Bronchial epithelial cell (primary cell): ENCODE data around the gene CFAP46. TPM values are rescaled to one million over a fixed set of nuclear protein-coding genes. Genes with fewer than 3 reads are reported as not detected.

Experiments used
- DNase-seq: peaks from one replicate; pipeline ENCODE4 v3.0.0-alpha.2; 2010; ENCODE audit warnings: low read depth
- FAIRE-seq: peaks from 2 replicates; lab custom pipeline; 2011; peaks lifted over from hg19 to GRCh38; lab: Jason Lieb, UNC
- H3K27me3 ChIP-seq: 2 replicates; pipeline ENCODE4 v1.5.1; 2011; ENCODE audit warnings: low read length; ENCODE audit not compliant: control insufficient read depth, insufficient read depth
- H3K36me3 ChIP-seq: 2 replicates; pipeline ENCODE4 v1.5.1; 2011; ENCODE audit warnings: low read length; ENCODE audit not compliant: control insufficient read depth, insufficient read depth
- H3K4me3 ChIP-seq: 2 replicates; pipeline ENCODE4 v1.5.1; 2011; ENCODE audit warnings: mild to moderate bottlenecking, low read depth, low read length, control low read depth
- total RNA-seq: library from RNA; depleted of rRNA; stranded (reverse); fragments of >200 nt; gene quantifications from 2 replicates; pipeline ENCODE4 v1.2.1, GENCODE V29; 2014
- TF ChIP-seq, protein P1 (sequence below): IDR thresholded peaks from 2 replicates; pipeline ENCODE4 v1.5.1; 2011; ENCODE audit warnings: mild to moderate bottlenecking, moderate library complexity, low read length, control low read depth, inconsistent platforms; ENCODE audit not compliant: insufficient read depth, severe bottlenecking

The CFAP46 gene
- total RNA-seq, 1 donor from 2014 or later, result 0.26 TPM

DNA sequence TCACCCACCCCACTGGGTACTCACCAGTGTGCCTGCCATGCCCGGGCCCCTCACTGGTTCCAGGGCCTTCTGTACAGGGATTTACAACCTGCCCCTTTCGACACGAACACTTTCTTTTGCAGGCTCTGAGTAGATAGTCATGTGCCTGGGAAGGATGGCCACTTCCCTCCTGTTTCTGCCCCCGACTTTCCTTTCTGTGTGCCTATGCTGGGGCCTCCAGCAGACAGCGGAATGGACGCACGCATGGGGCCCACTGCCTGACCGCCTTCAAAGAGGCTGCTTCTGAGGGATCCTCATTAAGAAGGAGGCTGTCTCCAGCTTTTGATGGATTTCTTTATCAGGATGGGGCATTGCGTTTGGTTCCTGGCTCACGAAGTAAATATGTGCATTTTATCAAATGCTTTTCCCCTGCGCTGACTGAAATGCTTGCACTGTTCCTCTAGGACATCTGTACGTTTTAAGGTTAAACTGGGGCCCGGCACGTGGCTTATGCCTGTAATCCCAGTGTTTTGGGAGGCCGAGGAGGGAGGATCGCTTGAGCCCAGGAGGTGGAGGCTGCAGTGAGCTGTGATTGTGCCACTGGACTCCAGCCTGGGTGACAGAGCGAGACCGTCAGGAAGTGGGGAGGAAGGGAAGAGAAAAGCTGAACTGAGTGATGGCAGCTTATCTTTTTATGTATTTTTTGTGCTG is 127.1 kb downstream of the CFAP46 start:
- H3K27me3 ChIP-seq, result no peaks in the 10 kb centered on the region
- FAIRE-seq (no peak), DNase-seq (no peak)
- TF ChIP-seq, protein P1, sequence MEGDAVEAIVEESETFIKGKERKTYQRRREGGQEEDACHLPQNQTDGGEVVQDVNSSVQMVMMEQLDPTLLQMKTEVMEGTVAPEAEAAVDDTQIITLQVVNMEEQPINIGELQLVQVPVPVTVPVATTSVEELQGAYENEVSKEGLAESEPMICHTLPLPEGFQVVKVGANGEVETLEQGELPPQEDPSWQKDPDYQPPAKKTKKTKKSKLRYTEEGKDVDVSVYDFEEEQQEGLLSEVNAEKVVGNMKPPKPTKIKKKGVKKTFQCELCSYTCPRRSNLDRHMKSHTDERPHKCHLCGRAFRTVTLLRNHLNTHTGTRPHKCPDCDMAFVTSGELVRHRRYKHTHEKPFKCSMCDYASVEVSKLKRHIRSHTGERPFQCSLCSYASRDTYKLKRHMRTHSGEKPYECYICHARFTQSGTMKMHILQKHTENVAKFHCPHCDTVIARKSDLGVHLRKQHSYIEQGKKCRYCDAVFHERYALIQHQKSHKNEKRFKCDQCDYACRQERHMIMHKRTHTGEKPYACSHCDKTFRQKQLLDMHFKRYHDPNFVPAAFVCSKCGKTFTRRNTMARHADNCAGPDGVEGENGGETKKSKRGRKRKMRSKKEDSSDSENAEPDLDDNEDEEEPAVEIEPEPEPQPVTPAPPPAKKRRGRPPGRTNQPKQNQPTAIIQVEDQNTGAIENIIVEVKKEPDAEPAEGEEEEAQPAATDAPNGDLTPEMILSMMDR, result no peak
- H3K36me3 ChIP-seq, result no peaks in the 10 kb centered on the region
- H3K4me3 ChIP-seq, result no peak overlapping the region

DNA sequence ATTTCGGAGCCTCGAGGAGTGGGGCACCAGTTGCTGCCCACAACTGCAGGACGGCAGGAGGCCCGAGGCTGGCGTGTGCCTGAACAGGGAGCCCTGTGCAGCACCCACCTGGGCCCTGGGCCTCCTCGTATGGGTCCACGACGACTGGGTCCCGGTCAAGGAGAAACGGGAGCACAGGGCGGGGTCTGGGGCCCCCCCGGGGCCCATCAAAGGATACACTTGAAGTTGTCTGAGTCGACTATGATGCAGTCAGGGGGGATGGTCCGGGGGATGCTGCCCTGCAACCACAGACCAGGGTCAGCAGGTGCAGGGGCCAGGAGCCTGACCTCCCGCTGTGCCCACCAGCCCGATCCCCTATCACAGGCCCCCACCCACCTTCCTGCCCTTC is 127.9 kb downstream of the CFAP46 start:
- H3K27me3 ChIP-seq, result no peaks in the 10 kb centered on the region
- DNase-seq (no peak), FAIRE-seq (no peak)
- TF ChIP-seq, protein P1, result no peak
- no peaks in the 10 kb centered on the region for H3K36me3 ChIP-seq
- no peak overlapping the region for H3K4me3 ChIP-seq

DNA sequence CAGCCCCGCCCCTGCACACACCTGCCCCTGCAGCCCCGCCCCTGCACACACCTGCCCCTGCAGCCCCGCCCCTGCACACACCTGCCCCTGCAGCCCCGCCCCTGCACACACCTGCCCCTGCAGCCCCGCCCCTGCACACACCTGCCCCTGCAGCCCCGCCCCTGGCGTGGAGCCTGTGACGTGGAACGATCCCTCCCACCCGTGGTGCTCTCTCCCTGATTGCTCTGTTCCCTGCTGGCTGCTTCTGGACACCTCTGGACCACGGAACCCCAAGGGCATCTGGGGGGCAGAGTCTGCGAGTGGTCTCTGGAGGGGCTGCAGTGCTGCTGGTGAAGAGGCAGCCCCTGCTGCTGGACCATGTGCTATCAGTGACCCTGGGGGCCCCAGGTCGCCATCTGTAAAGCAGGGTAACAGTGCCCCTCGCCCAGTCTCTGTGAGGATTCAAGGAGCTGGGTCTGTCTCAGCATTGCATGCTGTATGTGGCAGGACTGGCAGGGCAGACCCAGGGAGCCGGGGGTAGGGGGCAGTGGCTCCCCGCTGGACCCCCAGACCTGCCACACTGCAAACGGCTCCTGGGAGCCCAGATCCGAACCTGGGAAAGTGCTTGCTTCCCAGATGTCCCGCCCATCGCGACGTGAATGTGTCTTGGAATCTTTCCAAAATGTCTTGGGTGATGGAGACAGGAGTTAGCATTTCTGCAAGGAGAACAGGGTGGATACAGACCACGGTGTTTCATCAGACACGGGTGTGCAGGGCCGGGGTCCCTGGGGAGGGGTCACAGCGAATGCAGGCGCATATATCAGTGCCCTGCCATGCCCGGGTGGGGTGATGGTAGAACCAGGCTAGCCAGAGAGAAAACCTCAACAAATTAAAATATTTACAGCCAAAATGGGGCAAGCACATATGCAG is 128.6 kb downstream of the CFAP46 start:
- H3K4me3 ChIP-seq, result no peak overlapping the region
- FAIRE-seq, result no peak
- TF ChIP-seq, protein P1, result no peak
- no peaks in the 10 kb centered on the region for H3K36me3 ChIP-seq
- no peak for DNase-seq
- no peaks in the 10 kb centered on the region for H3K27me3 ChIP-seq

DNA sequence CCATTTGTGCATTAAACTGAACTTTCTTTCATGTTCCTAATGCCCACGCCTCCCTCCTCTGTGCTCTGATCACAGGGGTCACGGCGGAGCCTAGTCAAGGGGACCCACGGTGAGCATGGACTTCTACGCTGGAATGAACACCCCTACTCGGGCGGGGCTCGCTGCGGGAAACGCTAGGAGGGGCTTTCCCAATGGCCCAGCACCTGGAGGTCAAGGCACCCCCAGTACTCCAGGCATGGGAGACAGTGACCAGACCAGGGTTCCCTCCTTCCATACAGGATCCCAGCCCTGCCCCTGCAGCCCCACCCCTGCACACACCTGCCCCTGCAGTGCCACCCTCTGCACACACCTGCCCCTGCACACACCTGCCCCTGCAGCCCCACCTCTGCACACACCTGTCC is 129.4 kb downstream of the CFAP46 start:
- FAIRE-seq, result no peak
- H3K27me3 ChIP-seq, result no peaks in the 10 kb centered on the region
- no peak for DNase-seq

DNA sequence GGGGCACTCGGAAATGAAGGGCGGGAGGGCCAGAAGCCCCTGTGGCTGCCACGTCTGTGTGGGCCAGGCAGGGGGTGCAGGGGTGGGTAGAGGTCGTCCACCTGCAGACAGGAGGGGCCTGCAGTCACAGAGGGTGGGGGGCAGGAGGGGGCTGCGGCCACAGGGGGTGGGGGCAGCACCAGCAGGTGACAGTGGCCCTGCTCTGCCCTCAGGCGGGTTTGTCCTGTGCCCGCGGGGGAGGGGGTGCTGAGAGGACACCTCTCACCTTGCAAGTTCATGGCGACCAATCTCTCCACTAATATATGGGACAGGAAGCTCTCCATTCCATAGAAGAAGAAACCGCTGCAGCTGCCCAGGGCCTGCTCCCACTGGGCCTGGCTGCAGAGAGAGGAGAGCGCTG is 129.8 kb downstream of the CFAP46 start:
- H3K27me3 ChIP-seq, result no peaks in the 10 kb centered on the region
- FAIRE-seq, result no peak
- DNase-seq, result no peak
- no peaks in the 10 kb centered on the region for H3K36me3 ChIP-seq
- TF ChIP-seq, protein P1, result no peak
- no peak overlapping the region for H3K4me3 ChIP-seq

More for the DNA sequence above, 129.4 kb downstream of the CFAP46 start:
- Histone ChIP-seq H3K36me3 (no peaks in the 10 kb centered on the region), H3K4me3 (no peak overlapping the region)
- TF ChIP-seq, protein P1, result no peak
